ENCODE results near the gene ST14.

Gene ST14

GRCh38 chr11:130209954-130210854 lies 50.6 kb downstream of the ST14 start:
- Histone ChIP-seq H3K27ac (ENCODE audit: low read depth, low read length) (no peak overlapping the region), H3K36me3 (ENCODE audit: insufficient read depth, low read length) (no peaks in the 10 kb centered on the region), H3K4me3 (ENCODE audit: low read depth, low read length) (no peak overlapping the region), H3K79me2 (ENCODE audit: control insufficient read depth, insufficient read depth, low read length, unreplicated experiment) (no peaks in the 10 kb centered on the region), H3K4me1 (ENCODE audit: control insufficient read depth, insufficient read depth, low read length, unreplicated experiment) (no peaks in the 10 kb centered on the region), H2AFZ (ENCODE audit: low read length, unreplicated experiment) (no peak overlapping the region), H3K27me3 (ENCODE audit: insufficient read depth, low read length) (peaks cover 11% of the 10 kb centered on the region)

DNA sequence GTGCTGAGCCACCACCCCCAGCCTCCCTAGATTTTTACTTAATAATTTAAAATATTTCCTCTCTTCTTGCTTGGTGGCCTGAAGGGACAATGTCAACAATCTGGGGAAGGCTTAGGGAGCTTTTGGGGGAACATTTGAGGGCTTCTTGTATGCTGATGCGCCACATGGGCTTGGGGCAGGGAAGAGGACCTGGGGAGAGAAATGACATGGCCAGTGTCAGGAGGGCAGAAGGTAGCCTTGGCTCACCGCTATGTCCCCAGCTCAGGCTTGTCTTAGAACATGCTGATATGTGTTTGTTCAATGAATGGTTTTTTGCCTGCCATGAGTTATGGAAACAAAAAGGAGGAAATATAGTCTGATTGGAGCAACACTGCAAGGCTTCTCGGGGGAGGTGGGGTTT lies 51.6 kb downstream of the ST14 start:
- Histone ChIP-seq H3K4me3 (ENCODE audit: low read depth, low read length) (no peak overlapping the region), H3K79me2 (ENCODE audit: control insufficient read depth, insufficient read depth, low read length, unreplicated experiment) (no peaks in the 10 kb centered on the region), H3K27ac (ENCODE audit: low read depth, low read length) (no peak overlapping the region), H3K27me3 (ENCODE audit: insufficient read depth, low read length) (peaks cover 20% of the 10 kb centered on the region), H2AFZ (ENCODE audit: low read length, unreplicated experiment) (no peak overlapping the region), H3K4me1 (ENCODE audit: control insufficient read depth, insufficient read depth, low read length, unreplicated experiment) (no peaks in the 10 kb centered on the region), H3K36me3 (ENCODE audit: insufficient read depth, low read length) (no peaks in the 10 kb centered on the region)

DNA sequence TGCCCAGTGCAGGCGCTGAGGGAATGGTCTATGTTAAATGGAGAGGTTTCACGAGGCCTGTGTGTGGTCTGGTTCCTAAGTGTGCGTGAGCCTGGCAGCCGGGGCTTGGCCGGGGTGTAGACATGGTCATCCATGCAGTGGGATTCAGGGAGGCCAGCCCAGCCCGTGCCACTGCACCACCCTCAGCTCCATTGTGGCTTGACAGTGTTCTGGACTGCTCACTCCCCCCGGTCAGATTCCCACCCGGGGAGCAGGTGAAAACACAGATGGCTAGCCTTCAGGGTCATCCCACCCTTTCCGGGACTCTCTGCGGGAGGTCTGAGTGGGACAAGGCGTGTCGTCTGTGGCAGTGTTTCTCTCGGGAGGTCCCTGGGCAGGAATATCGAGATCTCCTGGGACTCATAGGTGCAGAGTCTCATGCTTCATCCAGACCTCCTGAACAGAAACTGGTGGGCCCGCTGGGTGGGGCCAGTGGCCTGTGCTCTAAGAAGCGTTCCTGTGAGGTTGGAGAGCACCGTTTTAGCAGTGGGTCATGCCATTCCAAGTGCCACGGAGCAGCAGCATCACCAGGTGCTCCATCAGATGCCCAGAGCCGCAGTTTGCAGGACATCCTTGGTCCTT lies 52.3 kb downstream of the ST14 start:
- Histone ChIP-seq H3K79me2 (ENCODE audit: control insufficient read depth, insufficient read depth, low read length, unreplicated experiment) (no peaks in the 10 kb centered on the region), H3K4me1 (ENCODE audit: control insufficient read depth, insufficient read depth, low read length, unreplicated experiment) (no peaks in the 10 kb centered on the region), H3K27ac (ENCODE audit: low read depth, low read length) (no peak overlapping the region), H3K27me3 (ENCODE audit: insufficient read depth, low read length) (peaks cover 24% of the 10 kb centered on the region), H3K36me3 (ENCODE audit: insufficient read depth, low read length) (no peaks in the 10 kb centered on the region), H3K4me3 (ENCODE audit: low read depth, low read length) (no peak overlapping the region), H2AFZ (ENCODE audit: low read length, unreplicated experiment) (no peak overlapping the region)

DNA sequence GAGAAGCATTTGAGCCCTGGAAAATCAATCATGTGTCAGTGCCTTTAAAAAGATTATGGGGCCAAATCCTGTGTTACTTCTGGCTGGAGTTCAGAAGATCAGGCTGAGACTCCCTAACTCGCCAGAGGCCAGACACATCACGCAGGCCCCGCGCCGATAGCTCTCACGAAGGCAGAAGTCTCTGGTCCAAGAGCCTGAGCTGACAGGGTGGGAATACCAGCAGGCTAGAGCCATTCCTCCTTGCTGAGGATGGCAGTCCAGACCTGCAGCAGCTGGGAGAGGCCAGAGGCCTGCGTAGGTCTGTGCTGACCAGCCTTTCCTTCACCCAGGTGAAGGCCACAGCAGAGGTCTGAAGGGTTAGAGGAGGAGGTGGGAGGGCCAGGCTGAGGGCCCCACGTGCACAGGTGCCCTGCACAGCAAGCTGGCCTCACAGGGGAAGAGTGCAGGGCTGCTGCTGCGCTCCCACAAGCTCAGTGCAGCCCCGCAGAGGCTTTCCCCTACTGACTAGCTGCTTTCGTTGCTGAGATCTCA lies 52.9 kb downstream of the ST14 start:
- Histone ChIP-seq H3K79me2 (ENCODE audit: control insufficient read depth, insufficient read depth, low read length, unreplicated experiment) (no peaks in the 10 kb centered on the region), H3K4me3 (ENCODE audit: low read depth, low read length) (no peak overlapping the region), H3K4me1 (ENCODE audit: control insufficient read depth, insufficient read depth, low read length, unreplicated experiment) (no peaks in the 10 kb centered on the region), H3K27me3 (ENCODE audit: insufficient read depth, low read length) (peaks cover 24% of the 10 kb centered on the region), H3K36me3 (ENCODE audit: insufficient read depth, low read length) (no peaks in the 10 kb centered on the region), H2AFZ (ENCODE audit: low read length, unreplicated experiment) (no peak overlapping the region), H3K27ac (ENCODE audit: low read depth, low read length) (no peak overlapping the region)

GRCh38 chr11:130213143-130213978 lies 53.8 kb downstream of the ST14 start:
- Histone ChIP-seq H3K27me3 (ENCODE audit: insufficient read depth, low read length) (peaks cover 24% of the 10 kb centered on the region), H3K36me3 (ENCODE audit: insufficient read depth, low read length) (no peaks in the 10 kb centered on the region), H3K4me3 (ENCODE audit: low read depth, low read length) (no peak overlapping the region), H3K4me1 (ENCODE audit: control insufficient read depth, insufficient read depth, low read length, unreplicated experiment) (no peaks in the 10 kb centered on the region), H3K79me2 (ENCODE audit: control insufficient read depth, insufficient read depth, low read length, unreplicated experiment) (no peaks in the 10 kb centered on the region), H2AFZ (ENCODE audit: low read length, unreplicated experiment) (no peak overlapping the region), H3K27ac (ENCODE audit: low read depth, low read length) (no peak overlapping the region)

GRCh38 chr11:130213979-130214281 lies 54.3 kb downstream of the ST14 start:
- Histone ChIP-seq H3K36me3 (ENCODE audit: insufficient read depth, low read length) (no peaks in the 10 kb centered on the region), H3K79me2 (ENCODE audit: control insufficient read depth, insufficient read depth, low read length, unreplicated experiment) (no peaks in the 10 kb centered on the region), H3K27me3 (ENCODE audit: insufficient read depth, low read length) (peaks cover 24% of the 10 kb centered on the region), H2AFZ (ENCODE audit: low read length, unreplicated experiment) (no peak overlapping the region), H3K27ac (ENCODE audit: low read depth, low read length) (no peak overlapping the region), H3K4me3 (ENCODE audit: low read depth, low read length) (no peak overlapping the region), H3K4me1 (ENCODE audit: control insufficient read depth, insufficient read depth, low read length, unreplicated experiment) (no peaks in the 10 kb centered on the region)

DNA sequence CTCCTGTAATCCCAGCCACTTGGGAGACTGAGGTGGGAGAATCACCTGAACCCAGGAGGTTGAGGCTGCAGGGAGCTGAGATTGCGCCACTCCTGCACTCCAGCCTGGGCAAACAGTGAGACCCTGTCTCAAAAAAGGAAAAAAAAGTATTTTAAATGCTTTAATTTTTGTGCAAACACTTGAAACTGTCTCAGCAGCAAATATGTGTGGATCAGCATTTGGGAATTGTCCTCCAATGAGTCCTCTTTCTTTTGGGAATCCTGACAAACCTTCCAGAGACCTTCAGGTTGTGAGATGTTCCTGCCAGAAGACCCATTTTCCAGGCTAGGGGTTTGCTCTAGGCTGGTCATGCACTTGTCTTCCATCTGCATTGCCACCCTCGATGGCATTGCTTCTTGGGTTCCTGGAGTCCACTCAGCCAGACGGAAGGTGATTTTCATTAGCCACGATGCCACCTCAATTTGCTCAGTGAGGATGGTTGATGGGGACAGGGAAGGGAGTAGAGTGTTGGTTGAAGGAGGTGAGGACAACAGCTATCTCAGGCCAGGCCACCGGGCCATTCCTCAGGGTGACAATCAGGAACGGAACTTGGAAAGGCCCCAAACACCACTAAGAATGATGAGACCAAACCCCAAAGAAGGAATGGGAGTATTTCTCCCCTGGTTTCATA lies 55.4 kb downstream of the ST14 start:
- no peaks in the 10 kb centered on the region for H3K4me1 ChIP-seq (ENCODE audit: control insufficient read depth, insufficient read depth, low read length, unreplicated experiment)
- no peak overlapping the region for H3K4me3 ChIP-seq (ENCODE audit: low read depth, low read length)
- H3K79me2 ChIP-seq (ENCODE audit: control insufficient read depth, insufficient read depth, low read length, unreplicated experiment), result no peaks in the 10 kb centered on the region
- H3K27ac ChIP-seq (ENCODE audit: low read depth, low read length), result no peak overlapping the region
- no peak overlapping the region for H2AFZ ChIP-seq (ENCODE audit: low read length, unreplicated experiment)
- peaks cover 24% of the 10 kb centered on the region for H3K27me3 ChIP-seq (ENCODE audit: insufficient read depth, low read length)
- no peaks in the 10 kb centered on the region for H3K36me3 ChIP-seq (ENCODE audit: insufficient read depth, low read length)

DNA sequence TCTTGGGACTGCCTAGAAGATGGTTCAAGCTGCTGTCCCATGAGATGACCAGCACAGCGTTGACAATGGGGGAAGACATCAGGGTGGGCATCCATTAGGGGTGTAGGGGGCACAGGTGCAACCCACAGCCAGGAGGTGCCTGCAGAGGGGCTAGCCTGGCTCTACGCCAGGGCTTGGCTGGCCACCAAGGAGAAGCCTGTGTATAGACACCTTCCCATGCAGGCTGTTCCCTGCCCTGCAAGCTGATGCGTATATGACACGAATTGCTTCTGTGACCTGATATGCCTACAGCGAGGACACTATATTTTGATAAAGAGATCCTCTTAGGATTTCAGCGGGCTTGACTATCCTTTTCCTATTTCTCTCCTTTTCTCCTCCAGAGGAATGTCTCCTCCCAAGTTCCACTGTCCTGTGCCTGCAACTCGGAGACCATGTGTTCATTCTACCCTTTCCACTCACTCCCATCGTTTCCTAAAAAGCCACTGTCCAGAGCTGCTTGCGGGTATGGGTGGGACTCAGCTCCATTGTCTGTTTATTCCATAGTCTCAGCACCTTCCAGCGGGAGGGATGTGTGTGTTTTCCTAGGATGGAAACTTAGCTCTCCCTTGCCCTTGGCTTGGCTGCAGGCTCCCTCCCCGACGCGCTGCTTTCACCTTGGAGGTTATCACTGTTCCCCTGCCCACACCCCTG lies 56.1 kb downstream of the ST14 start:
- H3K79me2 ChIP-seq (ENCODE audit: control insufficient read depth, insufficient read depth, low read length, unreplicated experiment), result no peaks in the 10 kb centered on the region
- H3K4me3 ChIP-seq (ENCODE audit: low read depth, low read length), result no peak overlapping the region
- no peak overlapping the region for H2AFZ ChIP-seq (ENCODE audit: low read length, unreplicated experiment)
- no peaks in the 10 kb centered on the region for H3K36me3 ChIP-seq (ENCODE audit: insufficient read depth, low read length)
- peaks cover 24% of the 10 kb centered on the region for H3K27me3 ChIP-seq (ENCODE audit: insufficient read depth, low read length)
- H3K4me1 ChIP-seq (ENCODE audit: control insufficient read depth, insufficient read depth, low read length, unreplicated experiment), result no peaks in the 10 kb centered on the region
- no peak overlapping the region for H3K27ac ChIP-seq (ENCODE audit: low read depth, low read length)

GRCh38 chr11:130216221-130216550 lies 56.6 kb downstream of the ST14 start:
- H2AFZ ChIP-seq (ENCODE audit: low read length, unreplicated experiment), result no peak overlapping the region
- no peaks in the 10 kb centered on the region for H3K79me2 ChIP-seq (ENCODE audit: control insufficient read depth, insufficient read depth, low read length, unreplicated experiment)
- H3K27ac ChIP-seq (ENCODE audit: low read depth, low read length), result no peak overlapping the region
- H3K36me3 ChIP-seq (ENCODE audit: insufficient read depth, low read length), result no peaks in the 10 kb centered on the region
- no peak overlapping the region for H3K4me3 ChIP-seq (ENCODE audit: low read depth, low read length)
- peaks cover 24% of the 10 kb centered on the region for H3K27me3 ChIP-seq (ENCODE audit: insufficient read depth, low read length)
- H3K4me1 ChIP-seq (ENCODE audit: control insufficient read depth, insufficient read depth, low read length, unreplicated experiment), result no peaks in the 10 kb centered on the region

DNA sequence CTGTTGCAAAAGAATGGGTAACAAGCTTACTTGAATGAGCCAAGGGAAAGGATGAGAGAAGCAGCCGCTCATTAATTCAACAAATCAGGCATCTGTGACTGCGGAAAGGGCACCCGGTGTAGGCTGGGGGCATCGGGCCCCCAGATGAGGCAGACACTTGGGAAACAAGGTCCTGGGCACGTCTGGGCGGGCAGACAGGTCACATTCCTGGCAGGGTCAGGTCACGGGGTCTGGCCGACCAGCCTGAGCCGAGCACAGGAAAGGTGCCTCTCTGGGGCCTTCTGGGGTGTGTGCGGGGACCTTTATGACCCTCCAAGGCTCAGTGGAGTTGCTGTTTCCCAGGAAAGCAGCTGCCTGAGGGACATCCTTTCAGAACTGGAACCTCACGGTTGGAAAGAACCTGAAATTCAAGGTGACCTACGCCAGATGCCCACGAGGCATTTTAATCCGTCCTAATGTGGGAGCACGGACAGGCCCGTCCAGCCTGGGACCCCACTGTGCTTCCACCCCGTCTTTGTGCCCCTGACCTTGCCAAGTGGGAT lies 57.1 kb downstream of the ST14 start:
- Histone ChIP-seq H3K27ac (ENCODE audit: low read depth, low read length) (no peak overlapping the region), H3K79me2 (ENCODE audit: control insufficient read depth, insufficient read depth, low read length, unreplicated experiment) (no peaks in the 10 kb centered on the region)

More for the DNA sequence above, 57.1 kb downstream of the ST14 start:
- Histone ChIP-seq H3K4me3 (ENCODE audit: low read depth, low read length) (no peak overlapping the region), H3K36me3 (ENCODE audit: insufficient read depth, low read length) (no peaks in the 10 kb centered on the region), H3K4me1 (ENCODE audit: control insufficient read depth, insufficient read depth, low read length, unreplicated experiment) (no peaks in the 10 kb centered on the region), H3K27me3 (ENCODE audit: insufficient read depth, low read length) (peaks cover 20% of the 10 kb centered on the region), H2AFZ (ENCODE audit: low read length, unreplicated experiment) (no peak overlapping the region)

Measured in ACC112 (cell line).